C4-2B (cell line): Measurements from ENCODE around the gene IGDCC3.
A peak's percentile ranks its signal among the peaks of the same experiment; 100 is the strongest.

Source experiments
- H3K27ac ChIP-seq: fragments of 450-650 bp; 2 replicates; pipeline ENCODE4 v1.5.1; 2017
- ZFX ChIP-seq: fragments of 450-650 bp; IDR thresholded peaks from 2 replicates; pipeline ENCODE4 v1.6.1; 2017
- TF ChIP-seq, protein P1 (sequence below): fragments of 450-650 bp; conservative IDR thresholded peaks from 2 replicates; pipeline ENCODE4 v1.5.1; 2017; ENCODE audit warnings: mild to moderate bottlenecking

IGDCC3 gene

DNA sequence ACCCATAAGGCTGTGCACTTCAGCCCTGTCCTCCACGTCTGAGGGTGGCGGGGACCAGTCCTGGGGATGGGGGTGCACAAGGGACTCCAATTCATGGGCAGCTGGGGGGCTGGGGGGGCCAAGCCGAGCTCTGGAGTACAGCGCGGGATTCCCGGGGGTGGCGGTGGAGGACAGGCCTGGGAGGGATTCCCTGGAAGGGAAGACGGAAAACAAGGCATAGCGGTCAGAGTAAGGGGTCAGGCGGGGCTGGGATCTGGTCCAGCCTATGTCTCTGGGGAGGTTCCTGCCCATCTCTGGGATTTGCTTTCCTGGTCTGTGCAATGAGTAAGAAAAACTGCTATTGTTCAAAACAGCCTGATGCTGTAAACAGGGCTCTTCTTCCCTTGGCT is 8.1 kb upstream of the IGDCC3 start:
- TF ChIP-seq ZFX = no peak
- TF ChIP-seq, protein P1, sequence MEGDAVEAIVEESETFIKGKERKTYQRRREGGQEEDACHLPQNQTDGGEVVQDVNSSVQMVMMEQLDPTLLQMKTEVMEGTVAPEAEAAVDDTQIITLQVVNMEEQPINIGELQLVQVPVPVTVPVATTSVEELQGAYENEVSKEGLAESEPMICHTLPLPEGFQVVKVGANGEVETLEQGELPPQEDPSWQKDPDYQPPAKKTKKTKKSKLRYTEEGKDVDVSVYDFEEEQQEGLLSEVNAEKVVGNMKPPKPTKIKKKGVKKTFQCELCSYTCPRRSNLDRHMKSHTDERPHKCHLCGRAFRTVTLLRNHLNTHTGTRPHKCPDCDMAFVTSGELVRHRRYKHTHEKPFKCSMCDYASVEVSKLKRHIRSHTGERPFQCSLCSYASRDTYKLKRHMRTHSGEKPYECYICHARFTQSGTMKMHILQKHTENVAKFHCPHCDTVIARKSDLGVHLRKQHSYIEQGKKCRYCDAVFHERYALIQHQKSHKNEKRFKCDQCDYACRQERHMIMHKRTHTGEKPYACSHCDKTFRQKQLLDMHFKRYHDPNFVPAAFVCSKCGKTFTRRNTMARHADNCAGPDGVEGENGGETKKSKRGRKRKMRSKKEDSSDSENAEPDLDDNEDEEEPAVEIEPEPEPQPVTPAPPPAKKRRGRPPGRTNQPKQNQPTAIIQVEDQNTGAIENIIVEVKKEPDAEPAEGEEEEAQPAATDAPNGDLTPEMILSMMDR = peak; percentile 26
- H3K27ac ChIP-seq = no peak overlapping the region

DNA sequence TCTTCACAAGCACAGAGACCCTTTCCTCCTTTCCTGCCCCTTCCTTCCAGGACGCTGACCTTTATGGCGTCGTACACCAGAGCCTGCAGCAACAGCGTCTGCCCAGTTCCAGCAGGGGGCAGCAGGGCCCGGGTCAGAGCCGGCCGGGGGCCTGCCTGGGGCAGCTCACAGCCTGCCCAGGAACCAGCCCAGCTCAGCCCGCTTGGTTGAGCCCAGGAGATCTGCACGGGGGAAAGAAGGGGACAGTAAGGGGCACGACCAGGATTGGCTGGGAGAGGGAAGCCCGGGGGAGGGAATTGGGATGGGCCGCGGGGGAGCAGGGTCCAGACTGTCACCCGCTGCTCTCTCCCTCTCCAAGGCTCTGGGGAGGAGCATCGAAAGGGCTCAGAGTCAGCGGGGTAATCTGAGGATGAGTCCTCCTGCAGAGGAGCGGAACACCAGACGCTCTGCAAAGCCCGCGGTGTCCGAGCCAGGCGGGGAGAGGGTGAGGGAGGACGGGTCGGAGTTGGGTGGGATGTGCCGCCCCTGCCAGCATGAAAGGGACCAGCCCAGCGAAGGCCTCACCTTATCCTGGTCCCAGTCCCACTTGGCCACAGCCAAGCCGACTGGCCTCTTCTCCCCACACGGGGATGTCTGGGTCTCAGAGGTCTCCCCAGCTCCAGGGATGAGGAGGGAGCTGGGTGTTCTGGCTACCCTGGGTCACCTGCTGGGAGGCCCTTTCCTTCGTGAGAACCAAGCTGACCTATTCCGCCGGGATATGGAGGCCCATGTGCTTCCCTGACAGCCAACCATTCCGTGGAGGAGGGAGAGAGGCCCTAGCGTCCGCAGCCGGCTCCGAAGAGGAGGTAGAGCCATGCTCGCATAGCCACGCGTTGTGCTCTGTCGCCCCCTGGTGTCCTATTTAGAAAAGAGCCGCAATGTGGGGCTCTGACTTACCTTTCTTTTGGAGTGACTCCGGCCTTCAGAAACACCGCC is 7.4 kb upstream of the IGDCC3 start:
- H3K27ac ChIP-seq = no peak overlapping the region; the same call in 1 of the 2 replicates
- TF ChIP-seq ZFX = no peak
- TF ChIP-seq, protein P1 = peak; percentile 87

DNA sequence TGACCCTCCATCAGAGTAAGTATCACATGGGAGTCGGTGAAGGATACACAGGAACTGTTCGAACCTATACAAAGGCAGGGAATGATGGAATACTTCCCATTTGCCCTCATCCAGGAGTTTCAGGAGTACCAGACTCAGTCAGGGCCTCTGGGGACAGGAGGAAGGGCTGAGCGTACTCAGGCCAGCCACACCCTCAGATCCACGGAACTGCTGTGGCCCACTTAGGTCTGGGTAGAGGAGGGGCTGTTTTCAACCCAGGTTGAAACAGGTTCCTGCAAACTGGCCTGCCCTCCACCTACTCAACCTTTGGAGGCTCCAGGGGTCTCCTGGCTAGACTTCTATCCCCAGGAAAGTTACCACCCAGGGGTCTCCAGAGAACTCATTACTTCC is 6.7 kb upstream of the IGDCC3 start:
- no peak overlapping the region for H3K27ac ChIP-seq
- no peak for TF ChIP-seq ZFX
- TF ChIP-seq, protein P1 = no peak

DNA sequence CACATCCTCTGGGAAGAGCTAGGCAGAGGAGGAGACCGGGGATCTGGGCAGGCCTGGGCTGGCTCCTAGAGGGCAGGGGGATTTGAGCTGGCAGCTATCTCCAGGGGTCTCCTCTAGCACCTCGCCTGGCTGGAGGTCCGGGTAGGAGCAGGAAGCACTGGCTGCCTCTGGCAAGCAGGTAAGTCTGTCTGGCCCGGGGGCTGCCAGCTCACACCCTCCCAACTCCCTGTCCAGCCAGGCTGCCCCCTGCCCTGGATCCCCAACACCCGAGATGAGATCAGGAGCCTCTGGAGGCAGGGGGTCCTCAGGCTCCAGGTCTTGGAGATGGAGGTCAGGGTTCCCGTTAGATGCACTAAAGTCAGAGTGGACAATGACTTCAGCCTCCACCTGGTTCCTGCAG is 6.2 kb upstream of the IGDCC3 start:
- TF ChIP-seq, protein P1 = no peak
- TF ChIP-seq ZFX = no peak
- no peak overlapping the region for H3K27ac ChIP-seq

DNA sequence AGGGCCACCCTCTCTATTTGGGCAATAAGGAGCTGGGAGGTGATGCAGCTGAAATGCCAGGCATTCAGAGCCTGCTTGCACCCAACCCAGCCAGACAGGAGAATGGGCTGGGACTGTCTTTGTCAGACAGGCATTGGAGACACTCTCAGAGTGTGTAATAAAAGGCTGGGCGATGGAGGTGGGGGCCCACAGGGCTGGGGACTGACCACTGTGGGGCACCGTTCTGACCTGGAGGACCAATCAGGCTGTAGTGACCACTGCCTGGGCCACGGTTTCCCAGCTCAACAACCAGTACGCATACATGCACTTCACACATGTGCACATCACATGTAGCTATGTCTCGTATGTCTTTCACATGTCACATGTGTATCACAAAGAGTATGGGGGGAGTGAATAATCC is 5.7 kb upstream of the IGDCC3 start:
- H3K27ac ChIP-seq = no peak overlapping the region
- no peak for TF ChIP-seq ZFX
- TF ChIP-seq, protein P1 = no peak

DNA sequence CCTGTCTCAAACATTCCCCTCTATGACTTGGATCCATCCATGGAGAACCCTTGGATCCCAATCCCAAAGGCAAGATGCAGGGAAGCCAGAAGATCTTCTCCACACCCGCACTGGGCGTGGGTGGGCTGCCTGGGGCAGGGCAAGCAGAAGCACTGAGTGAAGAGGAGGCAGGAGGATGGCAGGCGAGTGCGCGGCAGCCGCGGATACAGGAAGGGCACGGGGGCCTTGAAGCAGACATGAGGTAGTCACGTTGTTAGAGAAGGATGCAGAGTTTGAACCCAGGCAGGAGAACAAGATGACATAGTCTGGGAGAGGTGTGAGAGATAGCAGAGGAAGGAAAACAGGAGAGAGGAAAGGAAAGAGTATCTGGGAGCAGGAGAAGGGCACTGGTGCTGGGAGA is 5.1 kb upstream of the IGDCC3 start:
- TF ChIP-seq ZFX = no peak

DNA sequence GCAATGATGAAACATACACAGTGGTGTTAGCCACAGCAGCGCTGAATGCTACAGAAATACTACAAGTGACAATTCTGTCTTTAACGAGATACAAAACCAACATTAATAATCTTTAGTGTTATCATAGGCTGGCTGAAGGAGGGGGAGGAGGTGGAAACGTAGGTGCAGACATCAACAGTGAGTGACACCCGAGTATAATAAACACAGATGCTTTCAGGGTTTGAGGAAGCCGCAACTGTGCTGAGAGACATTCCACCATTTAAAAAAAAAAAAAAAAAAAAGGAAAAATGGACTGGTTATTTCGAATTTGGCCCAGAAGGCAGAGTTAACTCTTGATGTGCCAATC is 4.3 kb upstream of the IGDCC3 start:
- TF ChIP-seq, protein P1 = no peak
- TF ChIP-seq ZFX = no peak
- no peak overlapping the region for H3K27ac ChIP-seq

More for the DNA sequence above, 5.1 kb upstream of the IGDCC3 start:
- H3K27ac ChIP-seq = no peak overlapping the region
